Activated CD8-positive, alpha-beta memory T cell treated with anti-CD3 and anti-CD28 coated beads, Interleukin-2, amount 50 U/mL, for 24 hours (primary cell): Measurements from ENCODE around the gene FASTK.

Experiments used
- DNase-seq: peaks from one replicate; pipeline ENCODE4 v3.0.0-alpha.2; 2020; ENCODE audit errors: extremely low read depth

Gene FASTK

GRCh38 chr7:151065516-151065915 lies 15.1 kb downstream of the FASTK start:
- DNase-seq: no peak

- no peak for DNase-seq
Measured at GRCh38 chr7:151064993-151065392, 15.6 kb downstream of the FASTK start.

- DNase-seq: no peak
Measured at GRCh38 chr7:151064454-151064853, 16.2 kb downstream of the FASTK start.

- DNase-seq: no peak
Measured at GRCh38 chr7:151063212-151063561, 17.4 kb downstream of the FASTK start.

GRCh38 chr7:151062399-151063211 lies 18.0 kb downstream of the FASTK start:
- DNase-seq: no peak

GRCh38 chr7:151062111-151062398 lies 18.6 kb downstream of the FASTK start:
- DNase-seq: no peak

- no peak for DNase-seq
Measured at GRCh38 chr7:151061213-151062110, 19.1 kb downstream of the FASTK start.

GRCh38 chr7:151060416-151061212 lies 20.0 kb downstream of the FASTK start:
- no peak for DNase-seq

GRCh38 chr7:151060113-151060415 lies 20.5 kb downstream of the FASTK start:
- no peak for DNase-seq

- DNase-seq: no peak
Measured at GRCh38 chr7:151059367-151060112, 21.1 kb downstream of the FASTK start, which contains the start of gene SLC4A2. TSS of gene SLC4A2 (plus strand) at chr7:151059589. CDS start at chr7:151061988, 2,399 bp downstream.

- DNase-seq: no peak
Measured at GRCh38 chr7:151058781-151059366, 21.7 kb downstream of the FASTK start.

GRCh38 chr7:151057989-151058780 lies 22.4 kb downstream of the FASTK start:
- DNase-seq: peak; percentile 94

GRCh38 chr7:151057506-151057988 lies 23.1 kb downstream of the FASTK start, which contains the start of gene CDK5:
TSS of gene CDK5 (minus strand) at chr7:151057897. CDS start at chr7:151057848, 49 bp downstream.
- DNase-seq: no peak

GRCh38 chr7:151056666-151057505 lies 23.7 kb downstream of the FASTK start:
- no peak for DNase-seq

GRCh38 chr7:151056283-151056665 lies 24.3 kb downstream of the FASTK start:
- DNase-seq: no peak

- no peak for DNase-seq
Measured at GRCh38 chr7:151053751-151054150, 26.9 kb downstream of the FASTK start.

- no peak for DNase-seq
Measured at GRCh38 chr7:151053096-151053495, 27.5 kb downstream of the FASTK start.

GRCh38 chr7:151051108-151051507 lies 29.5 kb downstream of the FASTK start:
- DNase-seq: no peak

- no peak for DNase-seq
Measured at GRCh38 chr7:151048911-151049463, 31.6 kb downstream of the FASTK start.
